GF-D8 (cell line): ENCODE measurements around the gene MYZAP.

Source experiments
- DNase-seq: peaks from one replicate; lab custom pipeline; 2025; lab: John Stamatoyannopoulos, UW

MYZAP gene

GRCh38 chr15:57625703-57626448 is 34.2 kb downstream of the MYZAP start:
- no peak for DNase-seq

- no peak for DNase-seq
Observed at GRCh38 chr15:57626713-57627440, 35.2 kb downstream of the MYZAP start.

- DNase-seq = no peak
Observed at GRCh38 chr15:57631386-57632110, 39.8 kb downstream of the MYZAP start.

DNA sequence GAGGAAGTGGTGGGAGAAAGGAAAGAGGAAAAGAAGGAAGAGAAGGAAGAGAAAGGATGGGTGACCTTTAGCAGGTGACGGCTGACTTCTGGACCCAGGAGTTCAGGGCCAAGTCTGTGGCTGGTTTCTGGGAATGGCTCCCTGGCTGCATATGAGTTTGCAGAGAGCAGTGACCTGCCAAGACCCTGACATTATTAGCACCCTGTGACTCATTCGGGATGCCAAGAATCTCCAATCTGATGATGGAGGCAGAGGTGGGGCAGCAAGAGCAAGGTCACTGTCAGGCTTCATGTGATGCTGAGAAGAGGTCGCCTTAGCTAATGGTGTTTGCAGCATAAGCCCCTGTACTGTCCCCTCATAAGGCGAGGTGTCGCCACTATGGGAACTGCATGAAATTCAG is 42.6 kb downstream of the MYZAP start:
- DNase-seq = no peak

DNA sequence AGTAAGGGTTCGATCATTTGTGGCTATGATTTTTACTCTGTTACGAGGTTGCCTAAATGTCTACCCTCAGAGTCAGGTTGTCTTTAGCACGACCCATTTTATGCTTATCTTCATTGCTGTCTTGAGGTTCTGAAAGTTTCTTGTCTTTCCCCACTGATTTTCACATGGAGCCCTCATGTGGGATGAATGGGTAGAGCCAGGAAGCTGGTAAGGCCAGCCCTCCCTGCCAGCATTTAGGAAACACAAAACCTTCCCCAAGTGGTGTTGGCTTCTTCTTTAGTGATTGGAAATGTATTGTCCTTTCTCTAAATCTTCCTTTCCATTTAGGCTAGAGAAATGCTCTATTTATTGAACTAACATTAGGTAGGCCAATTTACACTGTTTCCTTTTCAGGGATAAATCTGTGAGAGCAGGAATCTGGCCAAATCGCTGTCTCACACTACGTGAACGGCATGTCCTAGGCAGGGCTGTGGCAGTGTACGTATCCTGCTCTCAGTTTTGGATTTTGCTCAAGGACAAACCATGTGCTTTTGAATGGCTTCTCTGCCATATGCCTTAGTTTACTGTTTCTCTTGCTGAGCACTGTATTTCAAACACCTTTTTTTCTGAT is 43.7 kb downstream of the MYZAP start:
- no peak for DNase-seq

DNA sequence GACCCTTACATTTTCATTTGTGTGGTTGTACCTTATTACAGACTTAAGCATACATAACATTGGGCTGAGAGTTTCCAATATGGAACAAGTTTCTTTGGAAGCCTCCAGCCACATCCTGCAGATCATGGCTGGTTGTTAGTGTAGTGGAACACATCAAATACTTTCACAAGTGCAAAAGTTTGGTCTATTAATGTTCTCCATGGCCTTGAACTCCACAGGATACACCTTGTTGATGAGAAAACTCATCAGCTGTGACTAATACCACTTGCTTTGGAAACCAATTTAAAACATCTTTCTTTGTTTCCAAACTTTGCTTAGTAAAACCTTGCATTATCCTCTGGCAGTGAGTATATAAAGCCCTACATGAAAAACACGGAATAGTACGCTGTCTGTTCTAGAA is 46.1 kb downstream of the MYZAP start:
- no peak for DNase-seq

DNA sequence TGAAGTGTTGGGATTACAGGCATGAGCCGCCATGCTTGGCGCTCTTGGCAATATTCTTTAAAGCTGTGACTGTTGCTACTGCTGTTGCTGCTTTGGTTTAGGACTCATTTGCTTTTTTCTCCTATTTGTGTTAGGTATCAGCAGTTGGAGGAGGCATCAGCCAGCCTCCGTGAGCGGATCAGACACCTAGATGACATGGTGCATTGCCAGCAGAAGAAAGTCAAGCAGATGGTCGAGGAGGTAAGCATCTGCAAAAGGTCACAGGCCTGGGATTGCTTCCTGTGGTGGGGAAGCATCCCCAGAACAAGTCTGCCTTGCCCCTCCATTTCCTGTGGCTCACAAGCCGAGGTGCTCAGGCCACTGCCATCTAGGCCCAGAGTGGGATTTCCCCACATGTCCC is 47.6 kb downstream of the MYZAP start:
- DNase-seq = no peak

GRCh38 chr15:57640930-57641682 is 49.4 kb downstream of the MYZAP start:
- DNase-seq = no peak

DNA sequence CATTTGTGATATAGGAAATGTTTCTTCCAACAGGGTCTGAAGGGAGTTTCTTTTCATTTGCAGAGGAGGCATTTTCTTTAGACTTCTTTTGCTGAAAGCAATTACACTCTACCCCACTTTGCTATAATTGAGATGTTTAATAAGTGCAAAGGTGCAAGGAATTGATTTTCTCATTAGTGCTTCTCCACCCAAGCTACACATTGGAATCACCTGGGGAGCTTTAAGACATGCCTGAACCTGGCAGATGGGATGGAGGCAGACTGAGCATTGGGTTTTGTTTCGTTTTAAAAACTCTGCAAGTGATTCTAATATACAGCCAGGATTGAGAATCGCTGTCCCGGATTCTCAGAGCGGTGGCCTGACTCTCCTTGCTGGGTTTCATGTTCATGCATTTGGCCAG is 52.1 kb downstream of the MYZAP start:
- no peak for DNase-seq

GRCh38 chr15:57646087-57646486 is 54.4 kb downstream of the MYZAP start:
- no peak for DNase-seq

DNA sequence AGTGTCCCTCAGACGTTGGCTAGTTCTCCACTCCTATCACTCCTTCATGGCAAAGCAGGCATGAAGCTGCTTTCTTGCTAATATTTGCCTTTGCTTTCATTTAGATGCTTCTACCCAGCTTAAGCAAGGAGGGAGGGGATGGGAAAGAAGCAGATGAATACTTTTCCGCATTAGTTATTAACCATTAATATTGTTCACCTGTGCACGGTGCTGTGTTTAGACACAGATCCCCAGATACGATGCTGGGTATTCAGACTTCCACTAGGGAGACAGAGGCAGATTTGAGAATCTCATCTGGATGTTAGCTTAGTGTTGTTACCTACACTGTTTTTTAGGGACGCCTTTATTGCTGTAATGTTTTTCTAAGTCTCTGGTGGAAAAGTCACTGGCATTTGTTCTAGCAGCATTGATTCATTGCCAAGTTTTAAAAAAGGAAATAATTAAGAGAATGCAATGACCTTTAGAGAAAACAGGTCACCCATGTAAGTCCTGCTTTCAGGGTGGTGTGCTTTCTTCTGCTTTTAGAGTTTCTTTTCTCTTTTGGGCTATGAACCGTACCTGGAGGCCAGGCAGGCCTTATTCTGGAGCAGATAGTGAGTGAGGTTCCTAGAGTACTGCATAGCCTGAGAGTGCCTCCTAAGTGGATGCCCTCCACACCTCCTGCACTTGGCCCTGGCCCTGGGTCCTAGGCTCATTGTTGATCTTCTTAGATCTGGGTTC is 55.5 kb downstream of the MYZAP start:
- no peak for DNase-seq

DNA sequence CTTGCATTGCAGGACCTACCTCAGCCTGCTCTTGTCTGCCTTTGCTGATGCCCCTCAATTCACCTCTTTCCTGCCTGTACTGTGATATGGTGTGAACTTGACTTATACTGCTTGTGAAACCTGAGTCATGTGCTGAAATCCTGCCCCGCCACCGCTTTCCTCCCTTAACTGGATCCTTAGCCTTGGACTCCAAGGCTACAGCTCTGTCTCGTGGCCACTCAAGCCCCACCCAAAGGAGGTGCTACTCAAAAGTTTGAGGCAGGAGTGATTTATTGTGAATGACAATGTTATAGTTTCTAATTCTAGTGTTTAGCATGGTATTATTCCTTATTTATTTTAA is 56.1 kb downstream of the MYZAP start:
- DNase-seq = no peak

GRCh38 chr15:57649138-57649537 is 57.4 kb downstream of the MYZAP start:
- DNase-seq = no peak

DNA sequence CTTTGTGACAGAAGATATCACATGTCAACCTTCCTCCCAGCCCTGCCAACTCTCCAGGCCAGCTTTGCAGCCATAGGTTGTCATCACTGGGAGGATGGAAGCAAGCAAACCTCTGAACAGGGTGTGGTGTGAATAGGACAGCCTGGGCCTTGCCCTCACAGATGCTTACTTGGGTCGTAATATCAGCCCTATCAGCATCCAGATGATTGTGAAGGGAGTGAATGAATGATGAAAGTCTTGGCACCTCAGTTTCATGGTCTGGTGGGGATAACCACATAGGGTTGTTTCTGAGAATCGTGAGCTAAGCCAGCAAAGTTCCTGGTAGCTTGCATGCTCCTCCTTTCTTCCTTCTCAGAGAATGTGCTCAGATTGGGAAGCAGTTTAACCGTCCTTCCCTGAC is 59.7 kb downstream of the MYZAP start:
- DNase-seq = peak; percentile 54

- no peak for DNase-seq
Observed at GRCh38 chr15:57652481-57652880, 60.8 kb downstream of the MYZAP start.

DNA sequence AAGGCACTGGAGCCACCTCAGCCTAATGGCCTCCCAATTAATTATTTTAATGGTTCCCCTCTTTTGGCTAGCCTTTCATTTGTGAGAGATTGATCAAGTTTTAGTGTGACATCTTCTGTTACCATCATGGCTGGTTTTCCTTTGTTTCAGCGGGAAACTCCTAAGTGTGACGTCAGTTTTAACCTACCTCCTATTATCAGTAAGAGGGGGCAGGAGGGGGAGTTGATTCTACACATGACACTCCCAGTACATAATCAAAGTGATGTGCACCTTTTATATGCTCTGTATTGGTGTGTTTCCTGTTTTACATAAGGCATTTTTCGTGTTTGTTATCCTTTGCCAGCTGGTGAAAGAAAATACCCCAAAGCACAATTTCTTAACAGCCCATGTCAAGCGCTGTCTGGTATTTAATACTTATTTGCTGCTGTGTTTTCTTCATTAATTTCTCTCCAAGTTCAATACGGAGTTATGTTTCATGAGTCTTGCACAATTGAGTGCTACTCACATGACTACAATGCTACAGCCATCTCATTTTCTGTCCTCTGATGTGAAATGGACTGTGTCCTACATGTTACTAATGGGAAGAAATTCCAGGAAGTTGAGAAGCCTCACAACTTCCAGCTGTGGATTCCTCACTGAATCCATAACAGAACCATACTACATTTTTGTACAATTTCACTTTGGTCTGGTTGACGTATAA is 62.6 kb downstream of the MYZAP start:
- no peak for DNase-seq

DNA sequence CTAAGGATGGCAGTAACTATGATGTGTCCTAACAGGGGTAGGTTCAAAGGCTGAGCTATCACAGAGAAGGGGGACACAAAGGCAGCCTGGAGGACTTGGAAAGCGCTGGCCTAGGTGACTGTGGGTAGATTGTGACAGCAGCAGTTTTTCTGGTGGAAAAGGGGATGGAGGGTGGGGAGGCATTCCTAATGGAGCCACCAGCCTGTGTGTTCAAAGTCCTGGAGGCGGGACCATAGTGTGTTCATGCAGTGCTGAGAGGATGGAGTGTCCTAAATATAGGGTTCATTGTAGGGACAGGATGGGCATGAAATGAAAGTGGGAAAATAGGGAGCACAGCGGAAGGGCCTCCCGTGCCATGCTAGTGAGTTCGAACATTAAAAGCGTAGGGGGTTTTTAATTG is 63.3 kb downstream of the MYZAP start:
- no peak for DNase-seq

GRCh38 chr15:57655809-57656208 is 64.1 kb downstream of the MYZAP start:
- DNase-seq = no peak

- no peak for DNase-seq
Observed at GRCh38 chr15:57656434-57656833, 64.7 kb downstream of the MYZAP start.

GRCh38 chr15:57657619-57658018 is 65.9 kb downstream of the MYZAP start:
- no peak for DNase-seq
